ENCODE data around the gene AZIN2.

The AZIN2 gene

GRCh38 chr1:33155877-33156538, 75.1 kb downstream of the AZIN2 start:
- DNase-seq: no peak

DNA sequence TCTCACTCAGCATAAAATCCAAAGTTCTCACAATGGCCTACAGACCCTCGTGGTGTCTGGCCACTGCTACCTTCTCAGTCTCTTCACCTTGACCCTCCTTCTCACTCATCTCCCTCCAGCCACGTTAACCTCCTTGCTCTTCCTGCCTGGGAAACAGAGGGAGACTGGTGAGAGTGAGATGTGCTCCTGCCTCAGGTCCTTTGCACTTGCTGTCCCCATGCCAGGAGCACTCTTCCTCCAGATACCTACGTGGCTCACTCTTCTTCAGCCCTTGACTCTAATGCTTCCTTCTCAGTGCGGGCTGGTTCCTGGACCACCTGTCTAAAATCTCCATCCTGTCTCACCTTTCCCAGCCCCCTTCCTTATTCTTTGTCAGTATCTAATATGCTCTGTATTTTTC, 76.2 kb downstream of the AZIN2 start:
- DNase-seq: no peak

- DNase-seq: no peak
Measured at GRCh38 chr1:33158366-33158765, 77.4 kb downstream of the AZIN2 start.

- DNase-seq: no peak
Measured at GRCh38 chr1:33159577-33159976, 78.6 kb downstream of the AZIN2 start.

- DNase-seq: no peak
Measured at GRCh38 chr1:33161061-33161681, 80.2 kb downstream of the AZIN2 start.

DNA sequence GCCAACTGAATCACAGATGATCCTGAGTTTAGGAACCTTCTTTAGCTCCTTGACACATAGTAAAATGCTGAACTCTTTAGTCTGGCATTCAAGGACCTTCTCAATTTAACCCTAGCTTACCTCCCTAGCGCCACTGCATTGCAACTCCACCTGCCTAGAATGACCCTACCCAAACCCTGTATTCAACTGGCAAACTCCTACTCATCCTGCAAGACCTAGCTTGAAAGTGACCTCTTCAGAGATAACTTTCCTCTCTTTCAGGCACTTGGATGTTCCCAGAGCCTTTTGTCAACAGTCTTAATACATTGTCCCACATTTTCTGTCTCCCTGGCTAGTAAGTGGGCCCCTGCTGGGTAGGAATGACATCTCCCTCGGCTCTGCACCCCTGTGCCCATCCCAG, 81.2 kb downstream of the AZIN2 start:
- DNase-seq: no peak

GRCh38 chr1:33163621-33164519, 82.9 kb downstream of the AZIN2 start:
- no peak for DNase-seq

DNA sequence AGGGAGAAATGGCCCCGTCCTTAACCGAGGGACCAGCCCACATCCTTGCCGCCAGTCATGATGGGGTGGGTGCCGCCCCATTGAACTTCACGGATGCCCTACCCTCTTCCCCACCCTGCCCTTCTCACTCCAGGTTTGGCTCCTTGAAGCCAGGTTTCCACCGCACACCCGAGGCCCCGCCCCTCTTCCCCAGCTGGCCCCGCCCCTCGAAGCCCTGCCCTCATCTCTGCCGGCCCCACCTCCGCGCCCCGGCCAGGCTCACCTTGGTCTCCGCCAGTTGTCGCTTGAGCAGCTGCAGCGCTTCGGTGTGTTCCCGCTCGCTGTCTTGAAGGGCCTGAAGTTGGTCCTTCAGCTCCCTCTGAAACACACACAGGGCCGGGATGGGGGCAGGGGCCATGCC, 84.3 kb downstream of the AZIN2 start:
- no peak for DNase-seq

- no peak for DNase-seq
Measured at GRCh38 chr1:33165809-33166208, 84.9 kb downstream of the AZIN2 start.

- DNase-seq: no peak
Measured at GRCh38 chr1:33167650-33168447, 86.9 kb downstream of the AZIN2 start.

DNA sequence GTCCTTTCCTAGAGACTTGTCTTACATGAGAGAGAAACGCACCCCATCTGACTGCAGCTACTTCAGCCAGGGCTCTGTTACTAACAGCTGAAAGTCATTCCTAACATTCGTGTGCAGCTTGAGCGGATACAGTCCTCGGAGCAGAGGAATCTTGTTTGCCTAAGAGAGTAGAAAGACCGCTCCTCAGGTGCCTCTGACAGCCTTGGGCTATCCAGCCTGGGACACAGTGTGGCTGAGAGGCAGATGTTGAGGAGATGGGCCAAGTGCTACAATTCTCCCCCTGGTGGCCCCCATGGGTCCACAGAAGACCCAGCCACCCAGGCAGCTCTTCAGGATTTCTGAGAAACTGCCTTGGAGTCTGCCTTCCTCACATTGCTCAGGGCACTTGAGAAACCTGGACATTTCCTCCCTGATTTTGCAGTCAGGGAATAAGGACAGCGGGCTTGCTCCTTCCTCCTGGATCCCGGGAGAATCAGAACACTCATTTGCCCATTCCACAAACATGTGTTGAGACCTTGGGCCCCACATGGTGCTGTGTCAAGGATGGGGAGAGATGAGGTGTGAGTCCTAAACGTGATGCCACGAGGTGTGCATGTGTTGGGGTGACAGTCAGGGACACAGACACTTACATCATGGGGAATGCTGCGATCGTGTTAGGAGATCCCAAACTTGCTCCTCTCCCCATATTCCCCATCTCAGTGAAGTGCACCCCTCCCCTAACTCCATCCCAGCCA, 87.8 kb downstream of the AZIN2 start:
- no peak for DNase-seq

GRCh38 chr1:33169290-33170055, 88.5 kb downstream of the AZIN2 start:
- DNase-seq: peak in 1 of 2 experiments; percentile 11

Measured in cerebellar nuclear complex (tissue), 1 donor.